Tongue (tissue), 2 donors: ENCODE results near the gene GFRA4. TPM values are rescaled to one million over a fixed set of nuclear protein-coding genes. Genes with fewer than 3 reads are reported as not detected.

Experiments
- DNase-seq: peaks from one replicate; pipeline ENCODE4 v3.0.0-alpha.2; 2015
- total RNA-seq: library from RNA; depleted of rRNA; stranded (reverse); fragments of >200 nt; gene quantifications from one replicate; pipeline ENCODE4 v1.2.3, GENCODE V29; 2014

The GFRA4 gene
- total RNA-seq, 1 donor from 2014 or later = not detected

- no peak for DNase-seq
Observed at GRCh38 chr20:3674447-3674846, 11.2 kb upstream of the GFRA4 start.

- DNase-seq = no peak
Observed at GRCh38 chr20:3673221-3674070, 10.2 kb upstream of the GFRA4 start.

GRCh38 chr20:3672547-3673171, 9.5 kb upstream of the GFRA4 start:
- no peak for DNase-seq

- no peak for DNase-seq
Observed at GRCh38 chr20:3671986-3672546, 8.9 kb upstream of the GFRA4 start.

GRCh38 chr20:3670945-3671344, 7.7 kb upstream of the GFRA4 start:
- no peak for DNase-seq

- DNase-seq = no peak
Observed at GRCh38 chr20:3670511-3670910, 7.3 kb upstream of the GFRA4 start.

- DNase-seq = no peak
Observed at GRCh38 chr20:3669710-3670367, 6.6 kb upstream of the GFRA4 start.

- DNase-seq = no peak
Observed at GRCh38 chr20:3667434-3668037, 4.3 kb upstream of the GFRA4 start.

GRCh38 chr20:3663858-3664257, 659 bp upstream of the GFRA4 start:
- no peak for DNase-seq

GRCh38 chr20:3661814-3662665, 1.2 kb downstream of the GFRA4 start:
- DNase-seq = no peak

DNA sequence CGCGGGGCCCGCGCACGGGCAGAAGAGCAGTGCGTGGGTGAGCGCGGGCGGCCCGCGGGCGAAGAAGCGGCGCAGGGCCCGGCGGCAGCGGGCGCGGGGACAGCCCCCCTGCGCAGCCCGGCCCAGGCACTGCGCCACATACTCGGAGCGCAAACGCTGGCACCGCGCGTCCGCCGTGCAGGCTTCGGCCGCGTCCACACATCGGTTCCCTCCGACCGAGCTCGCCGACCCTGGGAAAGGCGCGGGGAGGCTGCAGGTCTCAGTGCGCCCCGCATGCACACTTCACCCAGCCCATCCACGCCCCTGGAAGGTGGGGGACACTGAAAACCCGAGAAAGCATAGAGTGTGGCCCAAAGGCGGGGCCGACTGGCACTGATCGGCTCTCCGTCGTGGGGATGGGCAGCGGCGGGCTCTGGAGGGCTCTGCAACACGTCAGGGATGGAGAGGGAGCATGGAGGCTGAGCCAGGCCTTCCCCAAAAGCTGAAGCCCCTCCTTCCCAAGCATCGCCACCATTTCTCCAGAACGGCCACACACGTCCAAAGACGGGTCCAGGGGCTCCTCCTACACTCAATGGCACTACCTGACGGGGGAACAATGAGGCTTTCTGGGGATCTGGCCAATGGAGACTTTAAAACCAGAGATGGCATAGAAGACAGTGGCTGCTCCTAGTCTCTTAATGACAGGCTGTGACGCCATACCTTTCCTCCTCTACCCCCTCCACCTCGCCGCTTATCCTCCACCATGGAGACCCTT, 2.0 kb downstream of the GFRA4 start:
- no peak for DNase-seq

DNA sequence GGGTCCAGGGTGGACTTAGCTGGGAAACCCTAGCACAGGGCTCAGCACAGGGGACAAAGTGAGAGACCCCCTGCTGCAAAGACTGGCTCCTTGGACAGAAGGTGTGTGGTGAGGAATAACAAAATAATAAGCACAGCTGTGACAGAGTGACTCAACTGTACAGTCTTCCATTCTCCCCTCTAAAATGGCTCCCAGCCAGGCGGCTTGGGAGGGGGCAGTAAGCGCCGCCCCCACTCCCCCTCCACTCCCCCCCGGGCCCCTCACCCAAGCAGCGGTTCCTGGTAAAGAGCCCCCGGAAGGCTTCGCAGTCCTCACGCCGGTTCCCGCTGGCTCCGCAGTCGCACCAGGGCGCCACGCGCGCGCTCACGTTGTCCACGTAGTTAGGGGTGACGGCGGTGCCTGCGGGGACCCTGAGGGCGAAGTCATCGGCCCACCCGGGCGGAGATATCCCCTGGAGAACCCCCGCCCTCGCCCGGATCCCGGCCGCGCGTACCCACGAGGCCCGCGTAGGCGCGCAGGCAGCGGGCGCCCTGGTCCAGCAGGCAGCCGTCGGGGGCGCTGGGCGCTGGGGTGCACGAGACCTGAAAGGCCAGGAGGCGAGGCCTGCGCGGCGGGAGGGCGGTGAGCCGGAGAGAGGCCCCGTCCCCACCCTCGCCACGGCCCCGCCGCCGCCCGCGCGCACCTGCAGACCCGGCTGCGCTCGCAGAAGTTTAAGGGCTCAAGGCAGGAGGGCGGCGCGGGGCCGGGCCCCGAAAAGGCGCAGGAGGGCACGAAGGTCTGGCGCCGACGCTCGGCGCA, 2.7 kb downstream of the GFRA4 start:
- DNase-seq = no peak

GRCh38 chr20:3659492-3660261, 3.5 kb downstream of the GFRA4 start:
- no peak for DNase-seq

DNA sequence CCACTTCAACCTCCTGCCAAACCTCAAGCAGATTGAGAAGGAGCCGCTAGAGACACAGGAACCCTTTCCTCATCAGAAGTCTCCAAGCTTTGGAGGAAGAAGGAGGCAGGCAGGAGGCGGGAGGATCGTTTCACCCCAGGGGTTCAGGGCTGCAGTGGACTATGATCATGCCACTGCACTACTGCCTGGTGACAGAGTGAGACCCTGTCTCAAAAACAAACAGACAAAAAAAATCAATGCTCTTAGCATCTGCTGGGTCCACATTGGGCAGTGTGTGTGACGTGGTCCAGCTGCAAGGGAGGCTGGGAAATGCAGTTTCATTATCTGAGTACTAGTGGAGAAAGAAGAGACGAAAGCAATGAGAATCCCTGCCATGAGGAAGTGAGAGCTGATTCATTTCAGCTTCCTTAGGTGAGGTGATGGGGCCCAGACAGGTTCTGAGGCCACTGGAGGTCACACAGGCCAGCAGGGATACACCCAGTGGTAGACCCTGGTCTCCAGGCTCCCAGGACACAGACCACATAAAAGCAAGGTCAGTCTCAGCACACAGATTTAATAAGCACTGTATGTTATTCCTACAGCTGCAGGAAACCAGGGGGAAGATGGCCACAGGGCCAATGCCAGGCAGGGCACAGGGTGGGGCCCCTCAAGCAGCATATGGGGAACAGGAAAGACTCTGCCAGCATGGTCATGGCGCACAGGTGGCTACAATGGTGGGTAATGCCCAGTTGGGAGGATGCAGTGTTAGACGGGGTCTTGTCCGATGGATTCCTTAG, 4.3 kb downstream of the GFRA4 start:
- DNase-seq = no peak

- DNase-seq = no peak
Observed at GRCh38 chr20:3658019-3658715, 5.0 kb downstream of the GFRA4 start.

GRCh38 chr20:3655131-3655405, 8.1 kb downstream of the GFRA4 start:
- no peak for DNase-seq

GRCh38 chr20:3654326-3655130, 8.7 kb downstream of the GFRA4 start:
- DNase-seq = no peak
